ENCODE measurements around the gene CCT7. TPM values are rescaled to one million over a fixed set of nuclear protein-coding genes. Genes with fewer than 3 reads are reported as not detected.

CCT7 gene
- total and polyA plus RNA-seq, 2 of the 8 experiments (the other 6 are each of a cell fraction or from before 2014, with no cell fraction given), result 440 to 474 TPM

- TF ChIP-seq RAD21 (IDR thresholded peaks at IDR 0.05 in 1 of 2, conservative IDR thresholded peaks at IDR 0.05 in 1 of 2; ENCODE audit: low read depth in 2 of 2, low read length in 2 of 2) (no peak), PHF8 (conservative IDR thresholded peaks at IDR 0.05; ENCODE audit: low read depth, low read length) (peak; percentile 44; the same call in 1 of the 2 replicates), NRF1 (IDR thresholded peaks at IDR 0.05; ENCODE audit: low read depth, low read length) (0 out of 2 replicates have a peak, but pooled peaks have one; percentile 13), GTF2F1 (IDR thresholded peaks at IDR 0.05; ENCODE audit: borderline replicate concordance, low read depth, low read length) (no peak), GABPA (IDR thresholded peaks at IDR 0.05; ENCODE audit: borderline replicate concordance, insufficient read depth, low read length) (no peak), TAF7 (optimal IDR thresholded peaks at IDR 0.05; ENCODE audit: borderline replicate concordance, low read depth, low read length) (no peak), ATF3 (IDR thresholded peaks at IDR 0.05; ENCODE audit: insufficient read depth, low read depth, low read length) (no peak), CTCF (IDR thresholded peaks at IDR 0.05; ENCODE audit: control extremely low read depth in 1 of 3, insufficient read depth in 1 of 3, low read depth in 1 of 3, low read length in 3 of 3) (peak in 2 of 3 experiments; percentile 10 to 12; a peak in 2 of 4 replicates), HDAC6 (IDR thresholded peaks at IDR 0.05; ENCODE audit: low read depth, low read length) (no peak), HDAC2 (IDR thresholded peaks at IDR 0.05; ENCODE audit: borderline replicate concordance in 1 of 2, low read depth in 2 of 2, low read length in 2 of 2) (peak in 1 of 2 experiments; percentile 83; a peak in 1 of 4 replicates), MAX (IDR thresholded peaks at IDR 0.05) (peak; percentile 89), KDM1A (IDR thresholded peaks at IDR 0.05; ENCODE audit: borderline replicate concordance, low read length) (no peak), EGR1 (IDR thresholded peaks at IDR 0.05; ENCODE audit: borderline replicate concordance, low read depth, low read length) (peak; percentile 51; the same call in 1 of the 2 replicates), SIRT6 (IDR thresholded peaks at IDR 0.05; ENCODE audit: low read length) (no peak), E2F6 (IDR thresholded peaks at IDR 0.05) (peak; percentile 94), BRCA1 (IDR thresholded peaks at IDR 0.05; ENCODE audit: low read depth, low read length) (no peak)
Measured at GRCh38 chr2:73268830-73269685, 35.0 kb downstream of the CCT7 start (continued).

Data from H1 (cell line).